Daoy (cell line): Measurements from ENCODE around the gene RAB4A. TPM values are rescaled to one million over a fixed set of nuclear protein-coding genes. Genes with fewer than 3 reads are reported as not detected.
A peak's percentile ranks its signal among the peaks of the same experiment; 100 is the strongest.

Experiments
- DNase-seq: peaks from one replicate; pipeline ENCODE4 v3.0.0-alpha.2; 2015; ENCODE audit warnings: low read depth
- total RNA-seq: library from RNA; depleted of rRNA; stranded (reverse); fragments of >200 nt; shearing (Covaris generic); gene quantifications from 2 replicates; pipeline ENCODE4 v1.2.3, GENCODE V29; 2014; rRNA removed

The RAB4A gene, protein sequence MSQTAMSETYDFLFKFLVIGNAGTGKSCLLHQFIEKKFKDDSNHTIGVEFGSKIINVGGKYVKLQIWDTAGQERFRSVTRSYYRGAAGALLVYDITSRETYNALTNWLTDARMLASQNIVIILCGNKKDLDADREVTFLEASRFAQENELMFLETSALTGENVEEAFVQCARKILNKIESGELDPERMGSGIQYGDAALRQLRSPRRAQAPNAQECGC
- 17.5 and 37.1 TPM in 2 replicates for total RNA-seq

DNA sequence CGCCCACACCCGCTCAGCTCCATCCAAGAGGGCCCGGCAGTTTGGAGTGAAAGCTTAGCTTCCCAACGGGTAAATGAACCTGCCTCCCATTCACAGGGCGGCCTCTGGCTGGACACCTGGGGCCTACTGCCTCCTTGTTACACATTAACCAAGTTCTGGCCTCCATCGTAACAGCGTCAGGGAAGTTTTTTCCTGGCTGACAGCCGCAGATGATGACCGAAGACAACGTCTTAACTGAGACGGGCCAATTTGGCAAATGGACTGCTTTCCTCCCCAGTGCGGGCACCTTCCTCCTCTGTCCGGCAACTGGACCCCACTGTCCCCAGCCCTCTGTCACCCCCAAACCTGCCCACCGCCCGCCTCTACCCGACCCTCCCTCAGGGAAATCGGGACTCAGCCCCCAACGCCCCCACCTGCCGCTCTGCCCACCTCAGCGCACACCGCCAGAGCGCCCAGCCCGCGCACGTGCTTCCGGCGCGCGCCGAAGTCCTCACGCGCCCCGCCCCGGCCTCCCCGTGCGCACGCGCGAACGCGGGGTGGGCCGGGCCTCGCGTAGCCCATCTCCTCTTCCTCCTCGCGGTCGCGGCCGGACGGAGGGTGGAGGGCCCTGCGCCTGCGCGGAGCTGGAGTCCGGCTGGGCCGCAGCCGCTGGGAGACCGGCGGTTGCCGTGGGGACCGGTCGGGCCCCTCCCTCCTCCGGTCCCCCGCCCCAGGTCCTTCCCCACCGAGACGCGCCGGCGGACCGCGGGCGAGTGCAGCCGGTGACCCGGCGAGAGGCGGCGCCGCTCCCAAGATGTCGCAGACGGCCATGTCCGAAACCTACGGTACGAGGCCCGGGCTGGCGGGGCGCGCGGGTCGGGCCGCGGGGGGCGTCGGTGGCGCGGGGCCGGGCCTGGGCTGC, at the start of gene RAB4A:
TSS of gene RAB4A (plus strand) at position 565 of the 901 bp plus-strand sequence. CDS start at position 794, 229 bp downstream.
- DNase-seq, result peak; percentile 91

DNA sequence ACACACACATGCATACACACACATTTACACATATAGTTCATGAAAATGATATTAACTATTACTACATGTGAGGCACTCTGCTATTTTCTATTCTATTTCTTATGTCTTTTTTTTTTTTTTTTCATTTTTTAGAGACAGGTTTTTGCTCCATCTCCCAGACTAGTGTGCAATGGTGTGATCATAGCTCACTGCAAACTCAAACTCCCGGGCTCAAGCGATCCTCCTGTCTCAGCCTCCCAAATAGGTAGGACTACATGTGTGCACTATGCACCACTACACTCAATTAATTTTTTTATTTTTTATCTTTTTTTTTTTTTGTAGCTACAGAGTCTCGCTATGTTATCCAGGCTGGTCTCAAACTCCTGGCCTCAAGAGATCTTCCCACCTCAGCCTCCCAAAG, 48.8 kb upstream of the RAB4A start:
- no peak for DNase-seq

DNA sequence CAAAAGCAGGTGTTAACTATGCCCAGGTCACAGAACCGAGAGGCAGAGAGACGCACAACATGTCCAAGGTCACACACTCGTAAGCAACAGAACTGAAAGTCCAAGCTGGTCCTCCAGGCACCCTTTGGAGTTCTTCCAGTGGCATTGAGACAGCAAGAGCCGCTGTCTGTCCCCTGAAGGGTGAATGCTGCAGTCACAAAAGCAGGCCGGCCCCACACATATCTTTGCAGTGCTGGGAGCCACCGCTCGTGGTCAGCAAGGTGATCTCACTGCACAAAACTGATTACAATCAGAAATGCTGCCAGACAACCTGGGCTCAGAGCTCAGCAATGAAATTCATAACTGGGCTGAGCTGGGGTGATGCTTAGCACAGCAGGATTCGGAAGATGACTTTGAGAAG, 47.4 kb upstream of the RAB4A start:
- DNase-seq, result no peak

DNA sequence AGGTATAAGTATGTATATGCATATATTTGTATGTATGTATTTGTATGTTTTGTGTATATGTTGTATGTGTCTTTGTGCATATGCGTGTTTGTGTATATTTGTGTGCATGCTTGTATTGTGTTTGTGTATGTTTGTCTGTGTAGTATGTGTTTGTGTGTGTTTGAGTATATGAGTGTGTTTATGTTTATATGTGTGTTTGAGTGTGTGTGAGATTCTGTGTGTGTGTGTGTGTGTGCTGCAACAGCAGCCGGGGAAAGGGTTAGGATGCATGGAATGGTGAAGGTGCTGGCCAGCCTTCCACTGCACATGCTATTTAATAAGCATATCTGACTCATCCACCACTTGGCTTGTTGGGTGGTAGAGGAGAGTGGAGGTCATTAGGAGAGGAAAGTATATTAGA, 46.6 kb upstream of the RAB4A start:
- DNase-seq, result peak; percentile 67

DNA sequence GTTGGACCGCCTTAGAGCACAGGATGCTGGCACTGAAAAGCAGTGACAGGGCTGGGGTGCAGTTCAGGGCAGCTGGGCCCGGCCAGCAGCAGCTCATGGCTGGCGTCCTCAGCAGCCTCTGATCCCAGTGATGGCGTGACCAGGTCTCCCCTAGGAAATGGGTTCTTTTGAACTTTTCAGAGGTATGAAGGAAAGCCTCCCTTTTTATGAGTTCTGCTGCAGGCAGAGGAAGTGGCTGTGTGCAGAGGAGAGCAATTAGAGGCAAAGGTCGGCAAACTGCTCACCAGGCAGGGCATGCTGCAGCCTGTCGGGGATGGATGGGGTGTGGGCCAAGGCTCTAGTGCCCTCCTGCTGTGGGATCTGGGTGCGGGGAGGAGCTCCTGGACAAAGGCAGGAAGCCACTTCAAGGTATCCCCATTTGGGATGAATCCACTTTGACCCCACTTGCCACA, 45.6 kb upstream of the RAB4A start:
- DNase-seq, result peak; percentile 36

DNA sequence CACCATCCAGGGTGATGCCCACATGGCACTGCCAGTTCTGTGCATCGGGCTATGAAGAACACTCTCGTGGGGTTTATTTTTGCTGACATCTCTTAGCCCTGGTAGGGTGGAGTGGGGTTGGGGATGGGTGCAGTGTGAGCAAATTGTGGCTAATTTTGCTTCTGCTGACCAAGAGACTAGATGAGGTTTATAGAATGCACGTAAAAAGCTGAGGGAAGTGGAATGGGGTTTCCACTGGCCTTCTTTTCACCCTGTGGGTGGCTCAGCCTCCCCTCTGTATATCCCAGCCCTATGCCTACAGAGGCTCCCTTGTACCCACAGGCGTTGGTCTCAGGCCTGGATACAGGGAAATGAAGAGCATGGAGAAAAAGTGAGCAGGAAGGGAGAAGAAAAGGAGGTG, 44.1 kb upstream of the RAB4A start:
- DNase-seq, result no peak

DNA sequence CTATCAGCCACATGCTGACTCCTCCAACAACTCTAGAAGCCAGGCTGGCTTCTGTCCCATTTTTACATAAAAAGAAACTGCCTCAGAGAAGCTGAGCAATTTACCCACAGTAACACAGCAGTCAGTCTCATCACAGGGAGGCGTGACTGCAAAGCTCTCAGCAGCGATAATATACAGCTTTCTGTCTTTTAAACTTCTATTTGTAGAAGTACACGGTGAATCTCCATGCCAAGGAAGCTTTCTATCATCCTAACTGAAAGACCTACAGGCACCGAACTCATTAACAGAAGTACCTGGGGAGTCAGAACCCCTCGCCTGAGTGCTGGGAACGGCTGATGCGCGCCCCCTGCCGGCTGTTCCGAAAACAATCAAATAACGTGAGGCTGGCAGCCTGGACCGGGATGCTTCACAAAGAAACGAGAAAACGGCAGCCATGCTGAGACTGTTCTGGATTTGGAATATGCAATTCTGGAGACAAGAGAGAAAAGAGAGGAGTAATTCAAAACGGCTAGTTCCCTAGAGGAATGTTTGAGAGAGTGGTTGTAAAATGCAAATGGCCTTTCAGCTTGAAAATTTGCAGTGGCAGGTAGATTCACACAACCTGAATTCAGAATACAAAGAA, 43.5 kb upstream of the RAB4A start:
- peak; percentile 77 for DNase-seq

DNA sequence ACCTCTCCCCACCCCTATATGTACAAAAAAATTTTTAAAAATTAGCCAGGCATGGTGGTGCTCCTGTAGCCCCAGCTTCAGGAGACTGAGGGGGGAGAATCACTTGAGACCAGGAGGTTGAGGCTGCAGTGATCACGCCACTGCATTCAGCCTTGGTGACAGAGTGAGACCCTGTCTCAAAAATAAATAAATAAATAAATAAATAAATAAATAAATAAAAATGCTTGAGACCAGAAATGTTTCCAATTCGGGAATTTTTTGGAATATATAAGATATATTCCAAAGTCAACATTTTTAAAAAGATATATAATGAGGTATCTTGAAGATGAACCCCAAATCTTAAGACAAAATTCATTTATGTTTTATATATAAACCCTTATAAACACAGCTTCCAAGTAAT, 42.4 kb upstream of the RAB4A start:
- no peak for DNase-seq

DNA sequence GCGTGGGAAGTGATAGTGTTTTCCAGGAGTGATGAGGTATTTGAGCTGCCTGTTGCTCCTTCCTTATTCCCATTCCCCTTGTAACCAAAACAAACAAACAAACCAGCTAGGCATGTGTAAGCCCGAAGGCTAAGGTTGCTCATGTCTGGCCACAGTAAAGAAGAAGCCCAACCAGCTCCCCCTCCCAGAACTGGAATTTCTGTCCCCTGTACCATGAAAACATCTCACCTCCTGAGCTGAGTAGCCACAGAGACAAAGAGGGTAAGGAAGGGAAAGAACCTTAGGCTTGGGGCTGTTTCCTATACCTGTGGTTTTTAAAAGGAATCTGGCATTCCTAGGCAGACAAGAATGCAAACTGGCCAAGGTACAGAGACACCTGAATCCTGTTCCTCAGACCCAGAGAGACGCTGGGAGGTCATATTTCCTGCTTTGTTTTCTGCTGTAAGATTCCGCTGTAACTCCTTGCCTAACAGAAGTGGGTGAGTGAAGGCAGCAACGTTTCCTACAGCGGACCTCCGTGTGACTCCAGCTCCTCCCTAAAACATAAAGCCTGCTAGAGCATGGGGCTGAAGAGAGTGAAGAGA, 41.7 kb upstream of the RAB4A start:
- DNase-seq, result peak; percentile 36

DNA sequence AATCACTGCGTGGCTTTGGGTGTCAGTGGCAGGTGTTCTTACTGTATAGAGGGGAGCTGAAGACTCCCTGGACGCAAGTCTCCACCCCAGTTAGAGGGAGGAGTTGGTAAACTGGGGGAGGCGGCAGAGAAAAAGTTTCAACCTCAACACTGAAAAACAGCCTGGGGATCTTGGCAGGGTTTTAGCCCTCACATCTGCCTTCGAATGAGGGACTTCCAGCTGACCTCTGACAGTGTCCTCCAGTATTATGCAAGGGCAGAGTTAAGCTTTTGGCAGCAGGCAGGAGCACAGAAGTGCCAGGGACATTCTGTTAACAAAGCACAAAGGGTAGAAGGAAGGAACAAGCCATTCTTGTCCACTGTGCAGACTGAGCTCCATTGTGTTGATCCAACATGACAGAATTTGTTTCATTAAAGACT, 41.2 kb upstream of the RAB4A start:
- no peak for DNase-seq

DNA sequence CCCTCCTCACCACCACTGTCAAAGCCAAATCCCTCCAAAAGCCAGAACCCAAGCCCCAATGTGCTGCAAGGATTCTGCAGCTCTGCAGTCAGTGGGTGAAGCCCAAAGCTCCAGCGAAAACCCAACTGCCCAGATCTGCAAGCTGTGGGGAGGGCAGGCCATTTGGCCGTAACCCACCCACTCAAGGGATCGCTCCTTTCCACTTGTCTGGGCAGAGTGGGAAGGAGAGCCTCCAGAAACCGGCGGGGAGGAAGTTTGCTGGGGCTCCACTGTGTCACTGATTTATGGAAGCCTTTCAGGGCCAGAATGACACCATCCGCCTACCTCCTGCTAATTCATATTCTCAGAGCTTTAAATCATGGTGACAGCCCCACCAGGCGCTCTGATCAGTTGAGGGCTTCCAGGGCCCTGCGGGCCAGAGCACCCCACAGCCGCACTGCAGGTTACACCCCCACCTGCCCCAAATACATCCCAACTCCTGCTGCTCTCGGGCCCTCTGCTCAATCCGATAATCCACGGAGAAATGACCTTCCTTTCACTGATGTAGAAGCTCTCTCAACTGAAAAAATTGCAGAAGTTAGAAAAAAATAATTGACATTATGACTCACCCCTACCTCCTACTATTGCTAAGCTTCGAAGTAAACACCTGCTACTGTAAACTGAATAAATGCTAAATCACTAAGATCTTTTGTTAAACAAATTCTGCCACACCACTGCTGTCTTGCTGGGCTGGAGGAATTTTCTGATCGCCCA, 40.6 kb upstream of the RAB4A start:
- no peak for DNase-seq

DNA sequence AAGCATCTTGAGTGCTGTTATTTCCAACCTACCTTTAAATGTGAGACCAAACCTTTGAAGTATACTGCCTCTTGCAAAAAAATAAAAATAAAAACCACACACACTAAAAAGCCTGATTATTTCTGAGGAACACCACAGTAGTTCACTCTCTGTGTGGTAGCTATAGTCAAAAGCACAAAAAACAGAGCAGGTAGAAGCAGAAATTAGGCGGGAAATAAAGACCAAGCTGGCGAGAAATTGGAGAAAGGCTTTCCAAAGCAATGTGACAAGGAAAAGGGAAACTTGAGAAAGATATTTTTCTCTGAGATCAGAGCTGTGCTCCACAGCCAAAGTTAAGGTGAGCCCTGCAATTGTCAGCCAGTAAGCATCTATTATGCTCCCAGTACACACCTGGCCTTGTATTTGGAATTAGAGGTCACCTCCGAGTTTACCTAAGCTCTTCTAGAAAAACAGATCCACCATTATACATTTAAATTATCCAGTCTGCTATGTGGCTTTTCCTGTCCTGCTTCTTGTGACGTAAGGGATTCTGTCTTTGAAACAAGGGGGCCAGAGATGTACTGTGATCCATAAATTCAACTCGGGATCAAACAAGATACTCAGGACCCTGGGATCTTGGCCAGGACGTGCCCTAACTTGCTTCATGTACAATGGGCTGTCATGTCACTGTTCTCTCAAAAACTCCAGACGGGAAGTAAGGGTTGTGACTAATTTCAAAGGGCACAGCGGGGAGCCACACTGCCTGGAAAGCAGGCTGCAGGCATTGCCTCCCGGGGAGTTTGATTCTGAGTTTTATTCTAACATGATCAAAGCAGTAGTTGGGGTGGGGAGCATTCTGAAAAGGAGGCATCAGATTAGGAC, 39.8 kb upstream of the RAB4A start:
- peak; percentile 88 for DNase-seq

DNA sequence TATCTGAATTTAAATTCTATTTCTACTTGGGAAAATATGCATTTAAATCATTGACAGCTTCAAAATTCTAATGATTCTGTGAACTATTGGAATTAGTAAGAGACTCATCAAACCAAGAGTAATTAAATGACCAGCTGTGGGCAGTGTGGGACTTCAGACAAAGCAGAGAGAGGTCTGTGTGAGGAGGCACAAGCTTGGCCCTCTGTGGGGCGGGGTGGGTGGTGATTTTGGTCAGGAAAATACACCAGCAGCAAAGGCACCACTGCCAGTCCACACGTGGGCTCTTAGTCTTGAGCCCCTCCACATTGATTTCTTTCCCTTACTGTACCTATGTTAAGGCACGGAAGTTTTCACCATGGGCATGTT, 39.2 kb upstream of the RAB4A start:
- peak; percentile 29 for DNase-seq

DNA sequence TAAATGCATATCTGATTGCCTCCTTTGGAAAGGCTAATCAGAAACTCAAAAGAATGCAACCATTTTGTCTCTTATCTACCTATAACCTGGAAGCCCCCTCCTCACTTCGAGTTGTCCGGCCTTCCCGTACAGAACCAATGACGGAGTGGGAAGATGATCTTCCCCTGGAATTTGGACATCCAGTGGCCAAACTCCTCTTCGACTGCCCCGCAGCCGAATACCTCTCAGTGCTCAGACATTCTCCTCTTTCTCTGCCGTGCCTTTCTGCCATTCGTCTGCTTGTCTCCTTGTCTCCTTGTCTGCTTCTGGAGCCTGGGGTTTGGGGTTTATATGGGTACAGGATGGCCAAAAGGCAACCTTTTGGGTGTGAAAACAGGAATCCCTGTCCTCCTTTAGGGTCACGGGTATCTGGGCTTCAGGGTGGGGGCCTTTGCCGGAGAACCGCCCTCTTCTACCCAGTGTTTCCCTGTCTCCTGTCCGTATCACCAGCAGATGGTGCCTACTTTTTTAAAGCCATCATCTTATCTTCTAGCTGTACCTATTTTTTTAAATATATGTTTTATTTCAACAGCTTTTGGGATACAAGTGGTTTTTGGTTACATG, 35.9 kb upstream of the RAB4A start:
- no peak for DNase-seq

DNA sequence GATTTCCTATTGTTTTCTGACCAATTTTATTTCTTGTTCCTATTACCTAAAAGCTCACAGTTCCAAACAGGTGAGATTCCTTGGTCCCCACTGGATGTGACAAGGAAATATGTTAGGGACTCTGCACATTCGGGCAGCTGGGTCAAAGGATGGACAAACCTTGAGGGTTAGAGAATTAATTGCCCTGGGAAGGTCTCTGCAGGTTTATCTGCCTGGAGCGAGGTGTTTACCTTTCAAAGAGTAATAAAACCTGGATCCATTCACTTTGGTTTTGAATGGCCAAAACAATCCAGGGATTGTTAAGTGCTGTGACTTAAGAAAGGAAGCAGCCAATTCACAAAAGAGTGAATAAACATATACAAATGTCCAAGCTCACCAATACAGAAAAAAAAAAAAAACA, 33.6 kb upstream of the RAB4A start:
- DNase-seq, result no peak

DNA sequence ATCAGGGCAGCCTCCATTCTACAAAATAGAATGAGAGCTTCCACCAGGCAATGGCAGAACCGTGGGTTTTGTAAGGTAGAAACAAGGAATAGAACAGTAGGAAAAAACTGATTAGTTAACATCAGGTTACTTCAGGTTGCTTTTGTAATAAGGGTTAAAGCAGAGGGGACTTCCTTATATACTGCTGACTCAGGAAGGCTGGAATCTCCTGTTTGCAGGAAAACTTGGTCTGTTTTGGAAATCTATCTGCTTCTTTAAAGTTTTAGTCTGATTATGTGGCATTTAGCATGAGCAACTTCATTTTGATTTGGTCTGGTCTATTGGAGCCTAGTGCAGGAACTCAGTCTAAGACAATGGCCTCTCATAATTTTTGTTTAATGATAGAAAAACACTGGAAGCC, 32.7 kb upstream of the RAB4A start:
- DNase-seq, result no peak

DNA sequence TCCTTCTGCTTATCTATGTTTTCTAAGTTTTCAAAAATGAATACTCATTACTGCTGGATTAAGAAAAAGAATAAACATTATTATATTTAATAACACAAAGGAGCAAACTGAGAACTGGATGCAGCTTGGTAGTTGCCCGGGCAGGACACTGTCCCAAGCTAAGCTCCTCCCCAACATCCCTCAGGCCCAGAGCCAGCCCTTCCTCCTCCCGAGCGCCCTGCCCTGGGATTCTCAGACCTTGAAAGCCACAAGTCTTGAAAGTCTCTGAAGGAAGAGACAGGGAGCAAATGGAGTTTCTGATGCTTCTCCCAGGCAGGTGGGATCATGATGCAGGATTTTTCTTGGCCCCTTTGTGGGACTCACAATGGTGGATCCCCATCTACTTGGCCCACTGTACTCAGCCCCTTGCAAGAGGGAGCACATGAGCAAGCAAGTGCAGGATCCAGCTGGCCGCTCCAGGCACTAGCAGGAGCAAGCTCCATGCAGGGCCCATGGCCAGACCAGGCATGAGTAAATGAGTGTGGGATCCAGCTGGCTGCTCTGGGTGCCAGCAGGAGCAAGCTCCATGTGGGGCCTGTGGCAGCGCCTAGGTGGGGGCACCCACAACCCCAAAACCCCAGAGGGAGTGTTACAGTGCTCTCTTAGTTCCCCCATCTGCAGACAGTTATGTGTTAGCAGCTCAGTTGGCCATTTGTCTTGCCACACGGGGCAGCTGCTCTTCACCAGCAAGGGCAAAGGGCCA, 32.1 kb upstream of the RAB4A start:
- DNase-seq, result no peak

DNA sequence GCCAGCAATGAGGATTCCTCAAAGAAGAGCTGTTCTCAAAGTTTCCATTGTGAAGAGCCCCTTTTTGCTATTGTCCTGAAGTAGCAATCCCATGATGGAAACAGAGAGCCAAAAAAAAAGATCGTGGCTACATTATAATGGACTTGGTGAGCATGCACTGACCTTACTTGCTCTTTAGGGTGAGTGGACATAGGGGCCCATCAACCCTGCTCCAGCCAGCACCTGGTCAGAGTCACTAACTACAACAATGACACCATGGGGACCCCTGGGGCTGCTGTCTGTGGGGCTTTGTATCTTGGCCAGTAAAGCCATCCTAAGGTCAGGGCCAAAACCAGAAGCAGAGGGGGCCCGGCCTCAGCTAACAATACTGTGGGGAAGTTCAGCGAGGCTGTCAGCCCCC, 30.4 kb upstream of the RAB4A start:
- DNase-seq, result no peak

DNA sequence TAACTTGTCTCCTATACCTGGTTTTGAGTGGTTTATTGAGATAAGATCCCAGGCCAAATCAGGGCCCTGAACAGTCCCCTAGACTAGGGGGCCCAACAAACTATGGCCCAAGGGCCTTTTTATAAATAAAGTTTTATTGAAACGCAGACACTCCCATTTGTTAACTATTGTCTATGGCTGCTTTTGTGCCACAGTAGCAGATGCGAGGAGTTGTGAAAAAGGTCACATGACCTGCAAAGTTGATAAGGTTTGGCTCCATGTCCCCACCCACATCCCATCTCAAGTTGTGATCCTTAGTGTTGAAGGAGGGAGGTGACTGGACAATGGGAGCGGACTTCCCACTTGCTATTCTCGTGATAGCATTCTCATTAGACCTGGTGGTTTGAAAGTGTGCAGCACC, 29.5 kb upstream of the RAB4A start:
- no peak for DNase-seq

DNA sequence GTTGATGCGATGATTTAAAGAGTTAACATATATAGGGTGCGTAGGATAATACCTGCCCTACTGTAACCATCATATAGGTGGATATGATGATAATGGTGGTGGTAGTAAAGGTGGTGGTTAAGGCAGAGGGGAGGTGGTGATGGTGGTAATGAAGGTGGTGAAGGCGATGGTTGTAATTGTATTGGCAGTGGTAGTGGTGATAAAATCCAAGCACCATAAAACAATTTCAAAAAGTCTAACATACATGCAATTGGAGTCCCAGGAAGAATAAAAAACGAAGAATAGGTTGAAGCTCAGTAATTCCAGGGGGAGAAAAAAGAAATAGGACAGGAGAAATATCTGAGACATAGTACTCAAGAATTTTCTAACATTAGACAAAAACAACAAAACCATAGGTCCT, 27.3 kb upstream of the RAB4A start:
- no peak for DNase-seq
